Ectodermal cell (in vitro differentiated cells): ENCODE results near the gene RAD51AP2.

ENCODE experiments used
- H3K27ac ChIP-seq: 2 replicates; pipeline ENCODE4 v1.7.0; 2013; ENCODE audit warnings: mild to moderate bottlenecking, low read depth, low read length; ENCODE audit not compliant: insufficient read depth, poor library complexity, severe bottlenecking
- H3K27me3 ChIP-seq: 2 replicates; pipeline ENCODE4 v1.7.0; 2013; ENCODE audit warnings: mild to moderate bottlenecking, low read length; ENCODE audit not compliant: insufficient read depth, control insufficient read depth, poor library complexity, severe bottlenecking
- H3K36me3 ChIP-seq: one replicate; pipeline ENCODE4 v1.7.0; 2013; ENCODE audit warnings: low read length; ENCODE audit not compliant: control insufficient read depth, insufficient read depth
- H3K4me1 ChIP-seq: one replicate; pipeline ENCODE4 v1.7.0; 2013; ENCODE audit warnings: low read length; ENCODE audit not compliant: control insufficient read depth, insufficient read depth
- H3K4me3 ChIP-seq: 2 replicates; pipeline ENCODE4 v1.7.0; 2013; ENCODE audit warnings: low read depth, low read length, control low read depth; ENCODE audit not compliant: insufficient read depth
- H3K9me3 ChIP-seq: 2 replicates; pipeline ENCODE4 v1.7.0; 2013; ENCODE audit warnings: mild to moderate bottlenecking, low read length, moderate library complexity; ENCODE audit not compliant: control insufficient read depth
- WGBS, 2 experiments: methylation state at CpG; one replicate each; pipeline ENCODE4 v1.1.7; 2013; ENCODE audit warnings: missing lambda C conversion rate in 2 of 2; 5-methylcytosine and 5-hydroxymethylcytosine counted together

The RAD51AP2 gene

GRCh38 chr2:17475286-17475685 is 43.0 kb downstream of the RAD51AP2 start:
- Histone ChIP-seq H3K4me3 (no peak overlapping the region), H3K9me3 (no peaks in the 10 kb centered on the region), H3K27ac (no peak overlapping the region), H3K4me1 (no peaks in the 10 kb centered on the region), H3K36me3 (no peaks in the 10 kb centered on the region), H3K27me3 (no peaks in the 10 kb centered on the region)
- WGBS, 2 experiments: 89 to 100% methylated on average over 1 of the region's 1 CpG

GRCh38 chr2:17471979-17472378 is 46.3 kb downstream of the RAD51AP2 start:
- H3K4me1 ChIP-seq: no peaks in the 10 kb centered on the region
- no peak overlapping the region for H3K27ac ChIP-seq
- H3K9me3 ChIP-seq: peaks cover 4% of the 10 kb centered on the region
- H3K36me3 ChIP-seq: no peaks in the 10 kb centered on the region
- H3K4me3 ChIP-seq: no peak overlapping the region
- no peaks in the 10 kb centered on the region for H3K27me3 ChIP-seq

- Histone ChIP-seq H3K36me3 (no peaks in the 10 kb centered on the region), H3K27ac (no peak overlapping the region)
- 77 to 98% methylated on average over 5 to 6 of the region's 6 CpGs for WGBS, 2 experiments
Observed at GRCh38 chr2:17470855-17471641, 47.2 kb downstream of the RAD51AP2 start.

GRCh38 chr2:17461087-17461475 is 57.2 kb downstream of the RAD51AP2 start:
- Histone ChIP-seq H3K4me1 (no peaks in the 10 kb centered on the region), H3K9me3 (no peaks in the 10 kb centered on the region), H3K4me3 (no peak overlapping the region), H3K27me3 (no peaks in the 10 kb centered on the region), H3K27ac (no peak overlapping the region), H3K36me3 (no peaks in the 10 kb centered on the region)
- 90 to 94% methylated on average over 1 of the region's 1 CpG for WGBS, 2 experiments

More at GRCh38 chr2:17470855-17471641, 47.2 kb downstream of the RAD51AP2 start:
- Histone ChIP-seq H3K9me3 (peaks cover 4% of the 10 kb centered on the region), H3K4me3 (no peak overlapping the region), H3K4me1 (no peaks in the 10 kb centered on the region), H3K27me3 (no peaks in the 10 kb centered on the region)
